GM12874 (cell line): ENCODE measurements around the gene TMX4.

Source experiments
- CTCF ChIP-seq: IDR thresholded peaks from 2 replicates; pipeline ENCODE4 v1.5.1; 2011; ENCODE audit warnings: low read depth, mild to moderate bottlenecking, control low read depth, low read length, moderate library complexity; ENCODE audit not compliant: insufficient read depth

The TMX4 gene

GRCh38 chr20:8012724-8013123 lies 6.8 kb downstream of the TMX4 start:
- TF ChIP-seq CTCF, result no peak

DNA sequence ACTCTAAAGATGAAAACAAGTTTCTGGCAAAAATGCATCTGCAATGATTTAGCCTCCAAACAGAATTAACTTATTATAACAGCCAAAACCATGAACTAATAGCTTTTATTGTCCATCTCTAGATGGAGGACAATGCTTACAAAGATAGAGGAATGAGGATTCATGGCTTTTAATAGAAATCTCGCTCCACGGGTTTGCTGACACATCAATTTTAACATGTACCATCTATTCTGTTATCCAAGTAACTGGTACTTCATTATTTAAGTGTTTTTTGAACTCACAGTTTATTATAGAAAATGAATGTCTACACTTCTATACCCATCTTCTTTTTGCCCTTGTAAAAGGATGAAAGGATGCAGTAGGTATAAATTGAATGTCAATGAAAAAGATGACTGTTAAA lies 10.8 kb downstream of the TMX4 start:
- no peak for TF ChIP-seq CTCF

DNA sequence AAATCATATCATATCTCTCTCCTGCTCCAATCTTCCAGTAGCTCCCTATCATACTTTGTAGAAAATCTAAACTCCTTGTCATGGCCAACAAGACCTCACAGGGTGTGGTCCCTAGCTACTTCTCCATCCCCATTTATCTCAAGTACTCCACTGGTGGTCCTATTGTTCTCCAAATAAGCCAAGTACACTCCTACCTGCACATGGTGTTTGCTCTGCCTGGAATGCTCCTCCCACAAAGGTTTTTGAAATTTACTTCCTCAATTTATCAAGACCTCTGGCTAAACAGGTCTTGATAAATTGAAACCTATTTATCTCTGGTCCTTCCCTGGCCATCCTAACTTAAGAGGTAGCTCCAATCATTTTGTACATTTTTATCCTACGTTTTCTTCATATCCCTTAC lies 12.1 kb downstream of the TMX4 start:
- TF ChIP-seq CTCF, result no peak

DNA sequence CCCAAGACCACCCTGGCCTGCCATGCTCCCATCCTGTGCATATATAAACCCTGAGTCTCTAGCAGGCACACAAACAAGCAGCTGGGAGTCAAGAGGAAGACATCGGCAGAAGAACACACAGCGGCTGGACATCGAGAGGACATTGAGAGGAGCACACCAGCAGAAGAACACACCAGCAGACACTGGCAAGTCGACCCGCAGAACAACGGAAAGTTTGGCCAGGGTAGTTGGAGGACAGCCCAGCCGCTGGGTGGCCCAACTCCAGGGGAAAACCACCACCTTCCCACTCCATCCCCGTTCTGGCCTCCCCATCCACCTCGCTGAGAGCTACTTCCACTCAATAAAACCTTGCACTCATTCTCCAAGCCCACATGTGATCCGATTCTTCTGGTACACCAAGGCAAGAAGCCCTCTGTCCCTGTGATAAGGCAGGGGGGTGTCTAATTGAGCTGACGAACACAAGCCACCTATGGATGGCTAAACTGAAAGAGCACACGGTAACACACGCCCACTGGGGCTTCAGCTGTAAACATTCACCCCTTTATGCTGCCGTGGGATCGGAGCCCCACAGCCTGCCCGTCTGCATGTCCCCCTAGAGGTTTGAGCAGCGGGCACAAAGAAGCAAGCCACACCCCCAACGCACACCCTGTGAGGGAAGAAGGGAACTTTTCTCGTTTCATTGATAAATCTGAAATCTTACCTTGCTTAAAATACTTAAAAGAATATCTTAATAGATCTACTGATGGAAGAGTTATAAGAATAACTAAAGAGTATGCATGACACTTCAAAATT lies 13.8 kb downstream of the TMX4 start:
- no peak for TF ChIP-seq CTCF

- TF ChIP-seq CTCF, result no peak
Observed at GRCh38 chr20:8005033-8005432, 14.5 kb downstream of the TMX4 start.

DNA sequence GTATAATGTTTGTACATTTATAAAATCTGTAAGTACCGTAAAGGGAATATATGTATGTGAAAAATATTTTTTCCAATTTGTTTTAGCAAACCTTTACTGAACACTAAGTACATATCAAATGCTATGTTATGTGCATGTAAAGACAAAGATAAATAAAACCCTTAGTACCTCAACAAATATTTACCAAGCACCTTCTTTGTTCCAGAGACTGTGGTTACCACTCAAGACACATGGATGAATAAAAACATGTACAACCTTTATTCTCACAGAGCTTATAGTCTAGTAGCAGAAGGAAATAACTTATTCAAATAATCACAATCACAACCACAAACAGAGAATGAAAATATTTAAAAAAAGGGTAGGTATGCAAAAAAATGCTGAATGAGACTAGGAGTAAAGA lies 17.5 kb downstream of the TMX4 start:
- TF ChIP-seq CTCF, result no peak

GRCh38 chr20:8000796-8001195 lies 18.8 kb downstream of the TMX4 start:
- TF ChIP-seq CTCF, result no peak

- TF ChIP-seq CTCF, result no peak
Observed at GRCh38 chr20:7996898-7997297, 22.7 kb downstream of the TMX4 start.
